H1 (cell line): ENCODE results near the gene EPS8. TPM values are rescaled to one million over a fixed set of nuclear protein-coding genes. Genes with fewer than 3 reads are reported as not detected.

Experiments used
- CTCF ChIA-PET: fragments of 300-600 bp; sonication (Branson Sonifier 250); formaldehyde crosslinking; loops from one replicate; lab custom pipeline; 2021; ENCODE audit not compliant: partially characterized antibody; lab: Charles Lee
- POLR2A ChIA-PET: fragments of 300-600 bp; sonication (Branson Sonifier 250); formaldehyde crosslinking; loops from one replicate; lab custom pipeline; 2021; ENCODE audit warnings: inconsistent platforms; ENCODE audit not compliant: partially characterized antibody; lab: Charles Lee
- DNase-seq, 2 experiments: peaks; one replicate each; pipeline versions ENCODE4 v3.0.0 to v3.0.0-alpha.2; 2010 to 2022; ENCODE audit warnings: low spot score in 2 of 2, low read depth in 1 of 2, mixed read lengths in 1 of 2
- FAIRE-seq: peaks from 2 replicates; lab custom pipeline; 2011; peaks lifted over from hg19 to GRCh38; lab: Jason Lieb, UNC
- H2AFZ ChIP-seq: 2 replicates; pipeline ENCODE4 v1.8.1; 2012; ENCODE audit warnings: low read length, inconsistent platforms
- H2AK5ac ChIP-seq: 2 replicates; pipeline ENCODE4 v1.6.1; 2013; ENCODE audit warnings: low read depth, low read length
- H2BK120ac ChIP-seq: replicated peaks from 2 replicates; pipeline ENCODE3; 2013; ENCODE audit warnings: low read depth, low read length, inconsistent platforms
- H2BK12ac ChIP-seq: 2 replicates; pipeline ENCODE4 v1.6.1; 2013; ENCODE audit warnings: low read depth, low read length
- H2BK15ac ChIP-seq: 2 replicates; pipeline ENCODE4 v1.6.1; 2013; ENCODE audit warnings: low read length
- H2BK20ac ChIP-seq: 2 replicates; pipeline ENCODE4 v1.6.1; 2013; ENCODE audit warnings: low read length
- H2BK5ac ChIP-seq: 2 replicates; pipeline ENCODE4 v1.6.1; 2013; ENCODE audit warnings: low read depth, low read length
- H3K14ac ChIP-seq: 2 replicates; pipeline ENCODE4 v1.6.1; 2013; ENCODE audit warnings: inconsistent platforms; ENCODE audit not compliant: insufficient read length
- H3K18ac ChIP-seq: 2 replicates; pipeline ENCODE4 v1.6.1; 2013; ENCODE audit warnings: low read length; ENCODE audit errors: extremely low read depth
- H3K23ac ChIP-seq: 2 replicates; pipeline ENCODE4 v1.6.1; 2013; ENCODE audit warnings: inconsistent platforms; ENCODE audit not compliant: insufficient read length
- H3K23me2 ChIP-seq: 2 replicates; pipeline ENCODE4 v1.6.1; 2013; ENCODE audit warnings: low read depth, low read length
- H3K27ac ChIP-seq: 2 replicates; pipeline ENCODE4 v1.6.1; 2011; ENCODE audit warnings: low read depth, low read length, inconsistent platforms
- H3K27me3 ChIP-seq, 4 experiments: replicated peaks in 1 of 4; 1 replicate in 1 of 4; 2 replicates in 3 of 4; pipeline versions ENCODE4 v1.6.1 to v1.8.1; 2011 to 2013; ENCODE audit warnings: low read length in 3 of 4, mild to moderate bottlenecking in 3 of 4, inconsistent platforms in 2 of 4, mixed read lengths in 2 of 4, moderate library complexity in 1 of 4; ENCODE audit not compliant: control insufficient read depth in 3 of 4, insufficient read depth in 3 of 4; ENCODE audit errors: extremely low read depth in 1 of 4
- H3K36me3 ChIP-seq, 4 experiments: 2 replicates each; pipeline versions ENCODE4 v1.6.1 to v1.8.1; 2011 to 2013; ENCODE audit warnings: mild to moderate bottlenecking in 4 of 4, low read length in 3 of 4, moderate library complexity in 2 of 4, control low read depth in 1 of 4, inconsistent platforms in 1 of 4; ENCODE audit not compliant: insufficient read depth in 4 of 4, control insufficient read depth in 2 of 4
- H3K4ac ChIP-seq: replicated peaks from 2 replicates; pipeline ENCODE3; 2013; ENCODE audit warnings: low read length, low read depth, mixed read lengths, inconsistent platforms; ENCODE audit not compliant: insufficient read length
- H3K4me1 ChIP-seq, 4 experiments: replicated peaks in 1 of 4; 1 replicate in 1 of 4; 2 replicates in 3 of 4; pipeline versions ENCODE4 v1.6.1 to v1.8.1; 2011 to 2013; ENCODE audit warnings: low read length in 3 of 4, inconsistent platforms in 2 of 4, mixed read lengths in 1 of 4; ENCODE audit not compliant: insufficient read depth in 4 of 4, control insufficient read depth in 3 of 4
- H3K4me2 ChIP-seq, 2 experiments: 2 replicates each; pipeline versions ENCODE4 v1.6.1 to v1.8.1; 2011 to 2013; ENCODE audit warnings: low read depth in 2 of 2, low read length in 2 of 2, control low read depth in 1 of 2, inconsistent platforms in 1 of 2, mild to moderate bottlenecking in 1 of 2; ENCODE audit not compliant: insufficient read depth in 1 of 2
- H3K4me3 ChIP-seq, 4 experiments: fragments of 200-600, 300-600 bp in 1 of 4; sonication (generic), shearing (Covaris generic), sonication (Bioruptor Twin) in 1 of 4; 2 replicates each; pipeline versions ENCODE4 v1.5.1 to v1.8.1; 2011 to 2016; ENCODE audit warnings: low read length in 4 of 4, low read depth in 3 of 4, control low read depth in 2 of 4, inconsistent platforms in 2 of 4, mild to moderate bottlenecking in 2 of 4, mixed read lengths in 1 of 4, moderate library complexity in 1 of 4; ENCODE audit not compliant: insufficient read depth in 2 of 4; ENCODE audit errors: extremely low read depth in 1 of 4
- H3K56ac ChIP-seq: replicated peaks from 2 replicates; pipeline ENCODE3; 2013; ENCODE audit warnings: low read depth, mild to moderate bottlenecking, mixed read lengths, low read length, inconsistent platforms; ENCODE audit not compliant: insufficient read length
- H3K79me1 ChIP-seq: 2 replicates; pipeline ENCODE4 v1.6.1; 2013; ENCODE audit warnings: low read depth, low read length, control low read depth
- H3K79me2 ChIP-seq, 2 experiments: 2 replicates each; pipeline versions ENCODE4 v1.6.1 to v1.8.1; 2012 to 2013; ENCODE audit warnings: low read length in 2 of 2, mild to moderate bottlenecking in 2 of 2, inconsistent platforms in 1 of 2; ENCODE audit not compliant: insufficient read depth in 2 of 2, control insufficient read depth in 1 of 2
- H3K9ac ChIP-seq, 4 experiments: replicated peaks in 1 of 4; 1 replicate in 1 of 4; 2 replicates in 3 of 4; pipeline versions ENCODE4 v1.6.1 to v1.8.1; 2011 to 2013; ENCODE audit warnings: low read depth in 3 of 4, low read length in 3 of 4, control low read depth in 2 of 4, mild to moderate bottlenecking in 2 of 4, moderate library complexity in 2 of 4, inconsistent platforms in 1 of 4; ENCODE audit errors: extremely low read depth in 1 of 4
- H3K9me3 ChIP-seq, 2 experiments: 2 replicates each; pipeline versions ENCODE4 v1.6.1 to v1.8.1; 2012 to 2013; ENCODE audit warnings: mild to moderate bottlenecking in 2 of 2, moderate library complexity in 2 of 2, control low read depth in 1 of 2, inconsistent platforms in 1 of 2, low read depth in 1 of 2, low read length in 1 of 2, mixed read lengths in 1 of 2; ENCODE audit not compliant: insufficient read depth in 2 of 2
- H4K20me1 ChIP-seq, 2 experiments: replicated peaks in 1 of 2; 2 replicates each; pipeline versions ENCODE3 to v1.8.1; 2011 to 2013; ENCODE audit warnings: inconsistent platforms in 2 of 2, low read length in 2 of 2, mild to moderate bottlenecking in 1 of 2; ENCODE audit not compliant: insufficient read depth in 2 of 2, control insufficient read depth in 1 of 2
- H4K5ac ChIP-seq: 2 replicates; pipeline ENCODE4 v1.6.1; 2013; ENCODE audit warnings: low read length, low read depth, mixed read lengths, inconsistent platforms; ENCODE audit not compliant: insufficient read length
- H4K8ac ChIP-seq: 2 replicates; pipeline ENCODE4 v1.8.0; 2013; ENCODE audit warnings: mild to moderate bottlenecking, moderate library complexity, low read length, inconsistent platforms; ENCODE audit not compliant: insufficient read depth; ENCODE audit errors: extremely low read depth
- H4K91ac ChIP-seq: replicated peaks from 2 replicates; pipeline ENCODE3; 2013; ENCODE audit warnings: low read length, mixed read lengths, inconsistent platforms; ENCODE audit not compliant: insufficient read length
- EGR1 ChIP-seq: IDR thresholded peaks from 2 replicates; pipeline ENCODE4 v1.6.1; 2011; ENCODE audit warnings: low read depth, low read length, borderline replicate concordance
- GTF2F1 ChIP-seq: IDR thresholded peaks from 2 replicates; pipeline ENCODE4 v1.6.1; 2012; ENCODE audit warnings: low read depth, low read length, improper control_type of control experiment, borderline replicate concordance
- HDAC2 ChIP-seq, 2 experiments: fragments of 300-600 bp in 1 of 2; sonication (generic) in 1 of 2; IDR thresholded peaks; 2 replicates each; pipeline ENCODE4 v1.6.1; 2011 to 2012; ENCODE audit warnings: low read depth in 2 of 2, low read length in 2 of 2, mild to moderate bottlenecking in 2 of 2, moderate library complexity in 2 of 2, borderline replicate concordance in 1 of 2, inconsistent platforms in 1 of 2
- KDM5A ChIP-seq: fragments of 200-600 bp; IDR thresholded peaks from 2 replicates; pipeline ENCODE4 v1.7.1; 2012; ENCODE audit warnings: mild to moderate bottlenecking, low read length, inconsistent platforms, mixed read lengths
- MAFK ChIP-seq: IDR thresholded peaks from 2 replicates; pipeline ENCODE4 v1.6.1; 2012; ENCODE audit warnings: low read depth, mild to moderate bottlenecking, improper control_type of control experiment, low read length
- NRF1 ChIP-seq: IDR thresholded peaks from 2 replicates; pipeline ENCODE4 v1.6.1; 2011; ENCODE audit warnings: mild to moderate bottlenecking, low read depth, low read length, improper control_type of control experiment
- PHF8 ChIP-seq: fragments of 200-600 bp; sonication (generic); conservative IDR thresholded peaks from 2 replicates; pipeline ENCODE4 v1.7.1; 2012; ENCODE audit warnings: low read depth, mild to moderate bottlenecking, inconsistent platforms, low read length, moderate library complexity
- POLR2AphosphoS5 ChIP-seq: IDR thresholded peaks from 2 replicates; pipeline ENCODE4 v1.6.1; 2011; ENCODE audit warnings: low read depth, low read length
- POU5F1 ChIP-seq: IDR thresholded peaks from 2 replicates; pipeline ENCODE4 v1.6.1; 2011; ENCODE audit warnings: low read depth, mild to moderate bottlenecking, low read length, moderate library complexity
- SIX5 ChIP-seq: IDR thresholded peaks from 2 replicates; pipeline ENCODE4 v1.6.1; 2011; ENCODE audit warnings: mild to moderate bottlenecking, low read depth, low read length
- SP1 ChIP-seq: IDR thresholded peaks from 2 replicates; pipeline ENCODE4 v1.6.1; 2011; ENCODE audit warnings: low read depth, low read length
- TAF1 ChIP-seq: IDR thresholded peaks from 2 replicates; pipeline ENCODE4 v1.6.1; 2011; ENCODE audit warnings: mild to moderate bottlenecking, low read depth, low read length
- YY1 ChIP-seq: IDR thresholded peaks from 2 replicates; pipeline ENCODE4 v1.6.1; 2011; ENCODE audit warnings: low read depth, mild to moderate bottlenecking, low read length
- ZNF274 ChIP-seq: IDR thresholded peaks from 2 replicates; pipeline ENCODE4 v1.7.0; 2012; ENCODE audit warnings: low read length, borderline replicate concordance; ENCODE audit errors: extremely low read depth
- WGBS, 2 experiments: shearing (Covaris generic) in 1 of 2; methylation state at CpG; one replicate each; pipeline versions ENCODE4 v1.1.6 to v1.1.7; 2013 to 2015; ENCODE audit warnings: low lambda C conversion rate in 2 of 2, mixed read lengths in 2 of 2, inconsistent platforms in 1 of 2, low coverage in 1 of 2, missing lambda C conversion rate in 1 of 2; ENCODE audit not compliant: insufficient replicate concordance in 2 of 2, insufficient coverage in 1 of 2, insufficient read length in 1 of 2; ENCODE audit errors: extremely low coverage in 1 of 2, missing lambda C conversion rate in 1 of 2; 5-methylcytosine and 5-hydroxymethylcytosine counted together
- polyA plus RNA-seq, 7 experiments: library from polyadenylated mRNA; depleted of rRNA in 3 of 7; stranded (reverse) in 5 of 7; unstranded in 2 of 7; fragments of >200 nt in 5 of 7; fragments of 200-250 nt in 2 of 7; gene quantifications; 1 replicate in 5 of 7; 2 replicates in 1 of 7; 4 replicates in 1 of 7; pipeline versions ENCODE4 v1.2.1 to v1.2.3, GENCODE V29; 2011 to 2013; ENCODE audit warnings: missing spikeins in 2 of 7, mixed read lengths in 2 of 7
- total RNA-seq: library from RNA; stranded (reverse); fragmentation: NEBNext Ultra II Directional; extraction: Animal tissue kit (Norgen Biotek cat#: 25700); gene quantifications from 2 replicates; pipeline ENCODE4 v1.2.1, GENCODE V29; 2021

EPS8 gene
- total and polyA plus RNA-seq, 2 of the 8 experiments (the other 6 are each of a cell fraction or from before 2014, with no cell fraction given): 3.0 to 4.6 TPM

- Histone ChIP-seq H2BK5ac (no peak overlapping the region), H3K4ac (no peak overlapping the region), H3K79me1 (no peaks in the 10 kb centered on the region), H3K27ac (no peak overlapping the region), H4K20me1 (no peaks in the 10 kb centered on the region), H4K8ac (no peak overlapping the region), H3K36me3 (no peaks in the 10 kb centered on the region), H3K14ac (no peak overlapping the region), H2BK120ac (no peak overlapping the region), H2AFZ (no peak overlapping the region), H4K5ac (no peak overlapping the region), H2BK20ac (no peak overlapping the region), H3K9ac (no peak overlapping the region), H4K91ac (no peak overlapping the region), H3K27me3 (no peaks in the 10 kb centered on the region), H3K9me3 (no peaks in the 10 kb centered on the region), H3K23ac (no peak overlapping the region), H3K4me2 (no peak overlapping the region), H3K4me3 (no peak overlapping the region), H2AK5ac (no peak overlapping the region), H3K4me1 (no peaks in the 10 kb centered on the region), H3K23me2 (no peaks in the 10 kb centered on the region; the same call in 1 of the 2 replicates), H3K18ac (no peak overlapping the region), H2BK12ac (no peak overlapping the region), H3K79me2 (no peaks in the 10 kb centered on the region), H3K56ac (no peak overlapping the region), H2BK15ac (no peak overlapping the region)
- 95% methylated on average over 3 of the region's 3 CpGs; no CpG with 5 or more reads in 1 of the 2 experiments for WGBS, 2 experiments
- FAIRE-seq: no peak
- DNase-seq: no peak
- ChIA-PET CTCF (interaction anchor here (0.6 to 1.6 kb wide), 3 partner anchors 17 to 298 kb away, joined by 3 to 4 read pairs (median 4); no protein-coding TSS in a partner anchor), POLR2A (no interaction called here)
- no peak for TF ChIP-seq MAFK
- no peak for TF ChIP-seq KDM5A
- no peak for TF ChIP-seq GTF2F1
- no peak for TF ChIP-seq SP1
- TF ChIP-seq PHF8: no peak
- TF ChIP-seq SIX5: no peak
- TF ChIP-seq POU5F1: no peak
- no peak for TF ChIP-seq POLR2AphosphoS5
- no peak for TF ChIP-seq NRF1
- no peak for TF ChIP-seq HDAC2 (IDR thresholded peaks at IDR 0.05; ENCODE audit: borderline replicate concordance in 1 of 2, low read depth in 2 of 2, low read length in 2 of 2)
- TF ChIP-seq EGR1: no peak
- no peak for TF ChIP-seq YY1
- TF ChIP-seq ZNF274: no peak
- TF ChIP-seq TAF1: no peak
Measured at GRCh38 chr12:15829949-15830348, 40.8 kb upstream of the EPS8 start.
